GM23338 (cell line): ENCODE data around the gene PYGB.

ENCODE experiments used
- CREB1 ChIP-seq: fragments of 250-450 bp; sonication (Bioruptor Pico); IDR thresholded peaks from 2 replicates; pipeline ENCODE4 v1.5.0; 2020; ENCODE audit warnings: low read depth, mild to moderate bottlenecking, moderate library complexity
- EZH2 ChIP-seq: fragments of 200-600 bp; sonication (generic); IDR thresholded peaks from one replicate; pipeline ENCODE4 v1.8.0; 2017; ENCODE audit warnings: antibody characterized with exemption, mild to moderate bottlenecking, low read depth; ENCODE audit not compliant: unreplicated experiment
- EZH2phosphoT487 ChIP-seq: fragments of 200-600 bp; sonication (generic); IDR thresholded peaks from one replicate; pipeline ENCODE4 v1.8.1; 2018; ENCODE audit warnings: antibody characterized with exemption; ENCODE audit not compliant: unreplicated experiment
- JUNB ChIP-seq: IDR thresholded peaks from one replicate; pipeline ENCODE4 v1.6.1; 2016; ENCODE audit warnings: antibody characterized with exemption; ENCODE audit not compliant: unreplicated experiment
- NANOG ChIP-seq: IDR thresholded peaks from 2 replicates; pipeline ENCODE4 v1.6.1; 2016; ENCODE audit warnings: antibody characterized with exemption, borderline replicate concordance
- POLR2AphosphoS5 ChIP-seq: IDR thresholded peaks from 2 replicates; pipeline ENCODE4 v1.6.1; 2016; ENCODE audit warnings: antibody characterized with exemption, low read depth
- ZNF114 ChIP-seq: fragments of 250-450 bp; sonication (Bioruptor Pico); IDR thresholded peaks from 2 replicates; pipeline ENCODE4 v1.5.0; 2020; ENCODE audit warnings: mild to moderate bottlenecking, moderate library complexity
- ZNF331 ChIP-seq: fragments of 250-450 bp; sonication (Bioruptor Pico); IDR thresholded peaks from 2 replicates; pipeline ENCODE4 v1.5.0; 2020; ENCODE audit warnings: low read depth, mild to moderate bottlenecking, moderate library complexity
- TF ChIP-seq, protein P1 (sequence below), 2 experiments: fragments of 200-600 bp in 1 of 2; sonication (generic) in 1 of 2; conservative IDR thresholded peaks; 2 replicates each; pipeline versions ENCODE4 v1.5.1 to v1.6.1; 2016 to 2017; ENCODE audit warnings: antibody characterized with exemption in 2 of 2, low read depth in 2 of 2, mild to moderate bottlenecking in 2 of 2, moderate library complexity in 1 of 2
- TF ChIP-seq, protein P2 (sequence below): IDR thresholded peaks from 2 replicates; pipeline ENCODE4 v1.6.1; 2016; ENCODE audit warnings: antibody characterized with exemption
- TF ChIP-seq, protein P3 (sequence below): IDR thresholded peaks from one replicate; pipeline ENCODE4 v1.6.1; 2018; ENCODE audit warnings: antibody characterized with exemption; ENCODE audit not compliant: unreplicated experiment

DNA sequence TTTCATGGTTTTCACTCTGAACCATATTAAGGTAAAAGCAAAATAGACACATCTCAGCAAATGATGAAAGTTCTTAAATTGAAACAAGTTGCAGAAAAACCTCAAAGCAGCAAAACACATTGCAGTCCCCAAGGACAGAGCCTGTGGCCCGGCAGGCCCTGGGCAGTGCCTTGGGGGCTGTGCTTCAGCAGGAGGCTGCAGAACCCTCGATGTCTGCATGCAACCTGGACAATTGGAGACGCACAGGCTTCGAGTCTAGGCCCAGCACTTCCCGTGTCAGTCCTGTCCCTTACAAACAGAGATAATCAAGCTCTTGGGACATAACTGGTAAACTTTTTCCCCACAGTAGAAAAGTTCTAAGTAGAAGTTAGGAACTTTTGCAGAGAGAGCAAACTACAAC is 9.2 kb downstream of the PYGB start:
- TF ChIP-seq, protein P1, sequence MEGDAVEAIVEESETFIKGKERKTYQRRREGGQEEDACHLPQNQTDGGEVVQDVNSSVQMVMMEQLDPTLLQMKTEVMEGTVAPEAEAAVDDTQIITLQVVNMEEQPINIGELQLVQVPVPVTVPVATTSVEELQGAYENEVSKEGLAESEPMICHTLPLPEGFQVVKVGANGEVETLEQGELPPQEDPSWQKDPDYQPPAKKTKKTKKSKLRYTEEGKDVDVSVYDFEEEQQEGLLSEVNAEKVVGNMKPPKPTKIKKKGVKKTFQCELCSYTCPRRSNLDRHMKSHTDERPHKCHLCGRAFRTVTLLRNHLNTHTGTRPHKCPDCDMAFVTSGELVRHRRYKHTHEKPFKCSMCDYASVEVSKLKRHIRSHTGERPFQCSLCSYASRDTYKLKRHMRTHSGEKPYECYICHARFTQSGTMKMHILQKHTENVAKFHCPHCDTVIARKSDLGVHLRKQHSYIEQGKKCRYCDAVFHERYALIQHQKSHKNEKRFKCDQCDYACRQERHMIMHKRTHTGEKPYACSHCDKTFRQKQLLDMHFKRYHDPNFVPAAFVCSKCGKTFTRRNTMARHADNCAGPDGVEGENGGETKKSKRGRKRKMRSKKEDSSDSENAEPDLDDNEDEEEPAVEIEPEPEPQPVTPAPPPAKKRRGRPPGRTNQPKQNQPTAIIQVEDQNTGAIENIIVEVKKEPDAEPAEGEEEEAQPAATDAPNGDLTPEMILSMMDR (conservative IDR thresholded peaks at IDR 0.05; ENCODE audit: low read depth in 2 of 2) = no peak
- no peak for TF ChIP-seq POLR2AphosphoS5
- TF ChIP-seq, protein P2, sequence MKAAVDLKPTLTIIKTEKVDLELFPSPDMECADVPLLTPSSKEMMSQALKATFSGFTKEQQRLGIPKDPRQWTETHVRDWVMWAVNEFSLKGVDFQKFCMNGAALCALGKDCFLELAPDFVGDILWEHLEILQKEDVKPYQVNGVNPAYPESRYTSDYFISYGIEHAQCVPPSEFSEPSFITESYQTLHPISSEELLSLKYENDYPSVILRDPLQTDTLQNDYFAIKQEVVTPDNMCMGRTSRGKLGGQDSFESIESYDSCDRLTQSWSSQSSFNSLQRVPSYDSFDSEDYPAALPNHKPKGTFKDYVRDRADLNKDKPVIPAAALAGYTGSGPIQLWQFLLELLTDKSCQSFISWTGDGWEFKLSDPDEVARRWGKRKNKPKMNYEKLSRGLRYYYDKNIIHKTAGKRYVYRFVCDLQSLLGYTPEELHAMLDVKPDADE = no peak
- TF ChIP-seq ZNF331 = no peak
- TF ChIP-seq ZNF114 = no peak
- TF ChIP-seq CREB1 (CRISPR knock-in tag) = no peak
- TF ChIP-seq EZH2phosphoT487 = no peak
- no peak for TF ChIP-seq EZH2
- no peak for TF ChIP-seq NANOG
- TF ChIP-seq JUNB = no peak
- TF ChIP-seq, protein P3, sequence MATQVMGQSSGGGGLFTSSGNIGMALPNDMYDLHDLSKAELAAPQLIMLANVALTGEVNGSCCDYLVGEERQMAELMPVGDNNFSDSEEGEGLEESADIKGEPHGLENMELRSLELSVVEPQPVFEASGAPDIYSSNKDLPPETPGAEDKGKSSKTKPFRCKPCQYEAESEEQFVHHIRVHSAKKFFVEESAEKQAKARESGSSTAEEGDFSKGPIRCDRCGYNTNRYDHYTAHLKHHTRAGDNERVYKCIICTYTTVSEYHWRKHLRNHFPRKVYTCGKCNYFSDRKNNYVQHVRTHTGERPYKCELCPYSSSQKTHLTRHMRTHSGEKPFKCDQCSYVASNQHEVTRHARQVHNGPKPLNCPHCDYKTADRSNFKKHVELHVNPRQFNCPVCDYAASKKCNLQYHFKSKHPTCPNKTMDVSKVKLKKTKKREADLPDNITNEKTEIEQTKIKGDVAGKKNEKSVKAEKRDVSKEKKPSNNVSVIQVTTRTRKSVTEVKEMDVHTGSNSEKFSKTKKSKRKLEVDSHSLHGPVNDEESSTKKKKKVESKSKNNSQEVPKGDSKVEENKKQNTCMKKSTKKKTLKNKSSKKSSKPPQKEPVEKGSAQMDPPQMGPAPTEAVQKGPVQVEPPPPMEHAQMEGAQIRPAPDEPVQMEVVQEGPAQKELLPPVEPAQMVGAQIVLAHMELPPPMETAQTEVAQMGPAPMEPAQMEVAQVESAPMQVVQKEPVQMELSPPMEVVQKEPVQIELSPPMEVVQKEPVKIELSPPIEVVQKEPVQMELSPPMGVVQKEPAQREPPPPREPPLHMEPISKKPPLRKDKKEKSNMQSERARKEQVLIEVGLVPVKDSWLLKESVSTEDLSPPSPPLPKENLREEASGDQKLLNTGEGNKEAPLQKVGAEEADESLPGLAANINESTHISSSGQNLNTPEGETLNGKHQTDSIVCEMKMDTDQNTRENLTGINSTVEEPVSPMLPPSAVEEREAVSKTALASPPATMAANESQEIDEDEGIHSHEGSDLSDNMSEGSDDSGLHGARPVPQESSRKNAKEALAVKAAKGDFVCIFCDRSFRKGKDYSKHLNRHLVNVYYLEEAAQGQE = no peak
